Liver (tissue), 9 donors: ENCODE results near the gene COBL. TPM values are rescaled to one million over a fixed set of nuclear protein-coding genes. Genes with fewer than 3 reads are reported as not detected.

Source experiments
- DNase-seq: peaks from one replicate; pipeline ENCODE4 v3.0.0-alpha.2; 2017; ENCODE audit warnings: low spot score
- H3K27ac ChIP-seq, 2 donors: one replicate each; pipeline ENCODE4 v1.7.0; 2013; ENCODE audit warnings: inconsistent platforms in 2 of 2, low read length in 2 of 2, control low read depth in 1 of 2, low read depth in 1 of 2, mild to moderate bottlenecking in 1 of 2
- H3K27me3 ChIP-seq, 4 donors: one replicate each; pipeline versions ENCODE4 v1.6.1 to v1.7.0; 2013; ENCODE audit warnings: low read length in 3 of 4, inconsistent platforms in 1 of 4, mild to moderate bottlenecking in 1 of 4, moderate library complexity in 1 of 4; ENCODE audit not compliant: control insufficient read depth in 4 of 4, insufficient read depth in 4 of 4
- H3K36me3 ChIP-seq, 4 donors: one replicate each; pipeline versions ENCODE4 v1.6.1 to v1.7.0; 2013; ENCODE audit warnings: low read length in 3 of 4, mild to moderate bottlenecking in 3 of 4, low read depth in 1 of 4, moderate library complexity in 1 of 4; ENCODE audit not compliant: control insufficient read depth in 4 of 4, insufficient read depth in 3 of 4
- H3K4me1 ChIP-seq, 4 donors: one replicate each; pipeline versions ENCODE4 v1.6.1 to v1.7.0; 2013; ENCODE audit warnings: low read length in 3 of 4, mild to moderate bottlenecking in 3 of 4, moderate library complexity in 1 of 4; ENCODE audit not compliant: control insufficient read depth in 4 of 4, insufficient read depth in 4 of 4
- H3K4me3 ChIP-seq, 3 donors: one replicate each; pipeline versions ENCODE4 v1.6.1 to v1.7.0; 2013; ENCODE audit warnings: low read length in 3 of 3, control low read depth in 1 of 3, low read depth in 1 of 3, mild to moderate bottlenecking in 1 of 3
- H3K9ac ChIP-seq, 2 donors: one replicate each; pipeline ENCODE4 v1.7.0; 2013; ENCODE audit warnings: low read length in 2 of 2, mild to moderate bottlenecking in 2 of 2, moderate library complexity in 2 of 2, control low read depth in 1 of 2, low read depth in 1 of 2
- H3K9me3 ChIP-seq, 4 donors: one replicate each; pipeline versions ENCODE4 v1.6.1 to v1.7.0; 2013; ENCODE audit warnings: low read length in 3 of 4; ENCODE audit not compliant: control insufficient read depth in 4 of 4
- CTCF ChIP-seq: fragments of 150-350 bp; IDR thresholded peaks from 2 replicates; pipeline ENCODE4 v1.5.1; 2017; ENCODE audit warnings: improper control_type of control experiment, low read depth, low read length; ENCODE audit not compliant: missing input control
- EGR1 ChIP-seq, 2 donors: IDR thresholded peaks; 2 replicates each; pipeline ENCODE4 v1.6.1; 2016 to 2018; ENCODE audit warnings: antibody characterized with exemption in 2 of 2, low read depth in 2 of 2
- FOXA1 ChIP-seq: IDR thresholded peaks from 2 replicates; pipeline ENCODE4 v1.6.1; 2016; ENCODE audit warnings: antibody characterized with exemption
- GABPA ChIP-seq, 2 donors: IDR thresholded peaks in 1 of 2; conservative IDR thresholded peaks in 1 of 2; 2 replicates each; pipeline ENCODE4 v1.6.1; 2016; ENCODE audit warnings: antibody characterized with exemption in 2 of 2, mild to moderate bottlenecking in 1 of 2, moderate library complexity in 1 of 2
- HNF4G ChIP-seq: IDR thresholded peaks from 2 replicates; pipeline ENCODE4 v1.6.1; 2016; ENCODE audit warnings: antibody characterized with exemption
- MAX ChIP-seq: IDR thresholded peaks from 2 replicates; pipeline ENCODE4 v1.6.1; 2016; ENCODE audit warnings: antibody characterized with exemption
- NR2F2 ChIP-seq: IDR thresholded peaks from 2 replicates; pipeline ENCODE4 v1.6.1; 2016; ENCODE audit warnings: antibody characterized with exemption
- RAD21 ChIP-seq, 2 donors: IDR thresholded peaks; 2 replicates each; pipeline ENCODE4 v1.6.1; 2016; ENCODE audit warnings: antibody characterized with exemption in 2 of 2, mild to moderate bottlenecking in 2 of 2
- REST ChIP-seq: IDR thresholded peaks from 2 replicates; pipeline ENCODE4 v1.6.1; 2016; ENCODE audit warnings: antibody characterized with exemption, mild to moderate bottlenecking
- RXRA ChIP-seq, 2 donors: IDR thresholded peaks; 2 replicates each; pipeline ENCODE4 v1.6.1; 2017 to 2018; ENCODE audit warnings: antibody characterized with exemption in 2 of 2, mild to moderate bottlenecking in 1 of 2
- SP1 ChIP-seq: IDR thresholded peaks from 2 replicates; pipeline ENCODE4 v1.6.1; 2018; ENCODE audit warnings: antibody characterized with exemption, mild to moderate bottlenecking
- TAF1 ChIP-seq: conservative IDR thresholded peaks from 2 replicates; pipeline ENCODE4 v1.6.1; 2016; ENCODE audit warnings: antibody characterized with exemption, mild to moderate bottlenecking
- ZBTB33 ChIP-seq: IDR thresholded peaks from 2 replicates; pipeline ENCODE4 v1.6.1; 2016; ENCODE audit warnings: antibody characterized with exemption
- WGBS: extraction: QIAGEN DNeasy Blood & Tissue Kit; methylation state at CpG from one replicate; pipeline ENCODE4 v1.1.7; 2013; 5-methylcytosine and 5-hydroxymethylcytosine counted together
- polyA plus RNA-seq, 2 donors: library from polyadenylated mRNA; stranded (reverse) in 1 of 2; unstranded in 1 of 2; fragments of 200-250 nt in 1 of 2; fragments of >200 nt in 1 of 2; fragmentation: Nextera tagmentation in 1 of 2; extraction: Ambion mirVana in 1 of 2; gene quantifications; one replicate each; pipeline versions ENCODE4 v1.2.1 to v1.2.3, GENCODE V29; 2013 to 2015
- total RNA-seq, 2 donors: library from RNA; depleted of rRNA; stranded (reverse); fragments of >200 nt; gene quantifications; one replicate each; pipeline ENCODE4 v1.2.3, GENCODE V29; 2014
- TF ChIP-seq, protein P1 (sequence below): IDR thresholded peaks from 2 replicates; pipeline ENCODE4 v1.6.1; 2016; ENCODE audit warnings: antibody characterized with exemption
- donor health status: healthy.
- donor health status: healthy.
- donor health status: healthy.
- donor health status: healthy.
- donor health status: healthy.

Gene COBL
- total and polyA plus RNA-seq, 4 donors = 5.8 to 18.7 (median 10.7) TPM

GRCh38 chr7:51121036-51121790, 195.4 kb downstream of the COBL start (continued):
- TF ChIP-seq CTCF = no peak
- TF ChIP-seq, protein P1, sequence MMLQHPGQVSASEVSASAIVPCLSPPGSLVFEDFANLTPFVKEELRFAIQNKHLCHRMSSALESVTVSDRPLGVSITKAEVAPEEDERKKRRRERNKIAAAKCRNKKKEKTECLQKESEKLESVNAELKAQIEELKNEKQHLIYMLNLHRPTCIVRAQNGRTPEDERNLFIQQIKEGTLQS = no peak

GRCh38 chr7:51118628-51119027, 198.0 kb downstream of the COBL start:
- TF ChIP-seq NR2F2 (no peak), FOXA1 (no peak)
- Histone ChIP-seq H3K9ac (no peak overlapping the region), H3K9me3 (no peaks in the 10 kb centered on the region), H3K4me1 (no peaks in the 10 kb centered on the region), H3K36me3 (peaks cover 0 to 2% (median 0%) of the 10 kb centered on the region in 4 donors), H3K4me3 (no peak overlapping the region), H3K27ac (no peak overlapping the region), H3K27me3 (no peaks in the 10 kb centered on the region)
- WGBS = 91% methylated on average over 4 of the region's 4 CpGs
- DNase-seq = no peak

- TF ChIP-seq GABPA (IDR thresholded peaks at IDR 0.05 in 1 of 2, conservative IDR thresholded peaks at IDR 0.05 in 1 of 2) (no peak), SP1 (no peak), RAD21 (IDR thresholded peaks at IDR 0.05) (no peak), ZBTB33 (no peak), EGR1 (IDR thresholded peaks at IDR 0.05; ENCODE audit: low read depth in 2 of 2) (no peak), NR2F2 (no peak), RXRA (IDR thresholded peaks at IDR 0.05) (no peak), TAF1 (no peak), REST (no peak), MAX (no peak), HNF4G (no peak)
- TF ChIP-seq, protein P1 = no peak
- no peaks in the 10 kb centered on the region for H3K36me3 ChIP-seq
- H3K9ac ChIP-seq = no peak overlapping the region
- no peaks in the 10 kb centered on the region for H3K4me1 ChIP-seq
- H3K9me3 ChIP-seq = no peaks in the 10 kb centered on the region
- DNase-seq = no peak
- H3K27ac ChIP-seq = no peak overlapping the region
- 91% methylated on average over 1 of the region's 1 CpG for WGBS
- H3K4me3 ChIP-seq = no peak overlapping the region
- no peaks in the 10 kb centered on the region for H3K27me3 ChIP-seq
Measured at GRCh38 chr7:51114501-51114900, 202.1 kb downstream of the COBL start.
